Prostate gland (tissue), 2 donors: ENCODE measurements around the gene ANXA4.

Experiments
- CTCF ChIP-seq, 4 experiments: fragments of 200-600 bp in 2 of 4; fragments of 450-650 bp in 2 of 4; sonication (generic) in 2 of 4; IDR thresholded peaks; 1 replicate in 3 of 4; 2 replicates in 1 of 4; pipeline ENCODE4 v1.5.1; 2016 to 2019; ENCODE audit warnings: antibody characterized with exemption in 4 of 4, mild to moderate bottlenecking in 2 of 4, moderate library complexity in 2 of 4
- POLR2A ChIP-seq: fragments of 450-650 bp; IDR thresholded peaks from one replicate; pipeline ENCODE4 v1.6.1; 2016; ENCODE audit warnings: antibody characterized with exemption, mild to moderate bottlenecking
- POLR2AphosphoS5 ChIP-seq: sonication (generic); formaldehyde crosslinking; IDR thresholded peaks from one replicate; pipeline ENCODE4 v1.6.1; 2017; ENCODE audit warnings: antibody characterized with exemption

GRCh38 chr2:69843993-69844392 lies 102.1 kb downstream of the ANXA4 start:
- TF ChIP-seq CTCF (IDR thresholded peaks at IDR 0.05) (no peak), POLR2A (no peak), POLR2AphosphoS5 (no peak)
